GM18526 (cell line): ENCODE data around the gene LCN15.

ENCODE experiments used
- POLR2A ChIP-seq: IDR thresholded peaks from 3 replicates; pipeline ENCODE4 v1.6.1; 2011; ENCODE audit not compliant: insufficient read length; ENCODE audit errors: extremely low read depth

LCN15 gene

GRCh38 chr9:136747161-136748060, 16.9 kb downstream of the LCN15 start:
- TF ChIP-seq POLR2A: no peak

GRCh38 chr9:136746621-136747020, 17.7 kb downstream of the LCN15 start:
- TF ChIP-seq POLR2A: no peak

- TF ChIP-seq POLR2A: no peak
These were observed 18.2 kb downstream of the LCN15 start for GRCh38 chr9:136746155-136746490.

GRCh38 chr9:136745389-136746154, 18.7 kb downstream of the LCN15 start:
- no peak for TF ChIP-seq POLR2A

GRCh38 chr9:136744773-136745172, 19.5 kb downstream of the LCN15 start:
- TF ChIP-seq POLR2A: no peak

- no peak for TF ChIP-seq POLR2A
These were observed 20.6 kb downstream of the LCN15 start for GRCh38 chr9:136743639-136744211.

- no peak for TF ChIP-seq POLR2A
These were observed 21.5 kb downstream of the LCN15 start, which contains the start of gene LCN10 for GRCh38 chr9:136742591-136743391. Gene LCN10, minus strand, starts transcription at chr9:136742940. Its CDS starts 37 bp downstream, at chr9:136742903.

GRCh38 chr9:136741883-136742571, 22.3 kb downstream of the LCN15 start:
- no peak for TF ChIP-seq POLR2A

- no peak for TF ChIP-seq POLR2A
These were observed 23.1 kb downstream of the LCN15 start for GRCh38 chr9:136740971-136741882.

- TF ChIP-seq POLR2A: no peak
These were observed 23.8 kb downstream of the LCN15 start for GRCh38 chr9:136740491-136740890.

- no peak for TF ChIP-seq POLR2A
These were observed 24.2 kb downstream of the LCN15 start for GRCh38 chr9:136740069-136740468.

GRCh38 chr9:136739509-136739908, 24.8 kb downstream of the LCN15 start:
- no peak for TF ChIP-seq POLR2A

- TF ChIP-seq POLR2A: no peak
These were observed 25.4 kb downstream of the LCN15 start for GRCh38 chr9:136738960-136739359.
